ENCODE results near the gene SHF. TPM values are rescaled to one million over a fixed set of nuclear protein-coding genes. Genes with fewer than 3 reads are reported as not detected.

The SHF gene
- total and polyA plus RNA-seq, 2 experiments from 2014 or later, result 20.0 to 26.9 TPM

- Histone ChIP-seq H3K36me3 (no peaks in the 10 kb centered on the region), H3K4me3 (no peak overlapping the region), H3K27ac (peak overlapping the region; percentile 65), H3K4me1 (ENCODE audit: low read depth) (no peaks in the 10 kb centered on the region), H3K9me3 (ENCODE audit: low read depth) (no peaks in the 10 kb centered on the region), H3K27me3 (no peaks in the 10 kb centered on the region)
- DNase-seq (ENCODE audit: low read depth in 1 of 2, low spot score in 1 of 2), result no peak
- TF ChIP-seq CTCF (IDR thresholded peaks at IDR 0.05; ENCODE audit: low read depth, low read length), result no peak
These were observed 17.9 kb downstream of the SHF start for GRCh38 chr15:45169608-45170480.

GRCh38 chr15:45168751-45169551, 18.8 kb downstream of the SHF start:
- no peak overlapping the region for H3K4me3 ChIP-seq
- H3K4me1 ChIP-seq (ENCODE audit: low read depth), result no peaks in the 10 kb centered on the region
- H3K27me3 ChIP-seq, result no peaks in the 10 kb centered on the region
- TF ChIP-seq CTCF (IDR thresholded peaks at IDR 0.05; ENCODE audit: low read depth, low read length), result no peak
- DNase-seq (ENCODE audit: low read depth in 1 of 2, low spot score in 1 of 2), result no peak
- peak overlapping the region; percentile 65 for H3K27ac ChIP-seq
- H3K9me3 ChIP-seq (ENCODE audit: low read depth), result no peaks in the 10 kb centered on the region
- H3K36me3 ChIP-seq, result no peaks in the 10 kb centered on the region

- Histone ChIP-seq H3K36me3 (no peaks in the 10 kb centered on the region), H3K4me3 (no peak overlapping the region), H3K27ac (no peak overlapping the region), H3K4me1 (ENCODE audit: low read depth) (no peaks in the 10 kb centered on the region), H3K9me3 (ENCODE audit: low read depth) (no peaks in the 10 kb centered on the region), H3K27me3 (no peaks in the 10 kb centered on the region)
- DNase-seq (ENCODE audit: low read depth in 1 of 2, low spot score in 1 of 2), result no peak
- TF ChIP-seq CTCF (IDR thresholded peaks at IDR 0.05; ENCODE audit: low read depth, low read length), result no peak
These were observed 19.5 kb downstream of the SHF start for GRCh38 chr15:45168286-45168685.

GRCh38 chr15:45167631-45168205, 20.0 kb downstream of the SHF start:
- DNase-seq (ENCODE audit: low read depth in 1 of 2, low spot score in 1 of 2), result no peak
- Histone ChIP-seq H3K27ac (peak overlapping the region; percentile 93), H3K4me1 (ENCODE audit: low read depth) (no peaks in the 10 kb centered on the region)

More at GRCh38 chr15:45167631-45168205, 20.0 kb downstream of the SHF start:
- TF ChIP-seq CTCF (IDR thresholded peaks at IDR 0.05; ENCODE audit: low read depth, low read length), result no peak
- H3K4me3 ChIP-seq, result peak overlapping the region; percentile 43
- no peaks in the 10 kb centered on the region for H3K9me3 ChIP-seq (ENCODE audit: low read depth)
- no peaks in the 10 kb centered on the region for H3K36me3 ChIP-seq
- no peaks in the 10 kb centered on the region for H3K27me3 ChIP-seq
